Measurements from ENCODE around the gene BABAM2. TPM values are rescaled to one million over a fixed set of nuclear protein-coding genes. Genes with fewer than 3 reads are reported as not detected.

Gene BABAM2
- total and polyA plus RNA-seq, 4 donors, result 9.9 to 17.0 (median 13.9) TPM

DNA sequence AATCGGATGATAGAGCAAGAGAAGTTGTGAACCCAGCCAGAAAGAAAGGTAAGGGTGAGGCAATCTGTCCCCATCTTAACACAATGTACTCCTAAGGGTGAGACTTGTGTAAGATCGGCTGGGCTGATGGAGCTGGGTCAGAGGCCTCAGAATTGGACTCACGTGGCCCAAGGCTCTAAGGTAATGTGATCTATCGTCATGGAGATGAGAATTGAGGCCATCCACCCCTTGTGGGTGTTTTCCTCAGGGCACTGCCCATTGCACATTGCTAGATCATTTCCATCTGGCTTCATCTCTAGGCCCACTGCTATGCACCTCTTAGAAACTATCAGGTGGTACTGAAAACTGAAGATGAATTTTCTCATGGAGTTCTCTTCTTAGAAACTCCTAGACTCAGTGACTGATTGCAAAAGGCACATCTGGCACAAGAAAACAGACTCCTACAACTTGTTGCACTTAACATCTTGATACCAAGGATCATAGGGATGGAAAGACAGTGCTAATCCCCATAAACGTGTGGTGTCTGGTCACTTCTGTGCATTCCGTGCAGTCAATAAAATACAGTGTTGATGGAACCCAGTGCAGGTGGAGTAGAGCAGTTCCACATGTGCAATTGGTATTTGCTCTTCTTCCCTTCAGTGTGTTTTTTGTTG is 273.2 kb downstream of the BABAM2 start:
- TF ChIP-seq FOXA1 (IDR thresholded peaks at IDR 0.05) (no peak), EGR1 (IDR thresholded peaks at IDR 0.05; ENCODE audit: low read depth in 2 of 2) (no peak), TAF1 (conservative IDR thresholded peaks at IDR 0.05) (no peak), YY1 (IDR thresholded peaks at IDR 0.05) (no peak), HNF4G (IDR thresholded peaks at IDR 0.05) (no peak), JUND (IDR thresholded peaks at IDR 0.05) (no peak), SP1 (IDR thresholded peaks at IDR 0.05) (no peak), HNF4A (conservative IDR thresholded peaks at IDR 0.05) (no peak), GABPA (IDR thresholded peaks at IDR 0.05 in 1 of 2, conservative IDR thresholded peaks at IDR 0.05 in 1 of 2) (no peak), FOXA2 (IDR thresholded peaks at IDR 0.05) (no peak), RXRA (IDR thresholded peaks at IDR 0.05) (no peak)
- TF ChIP-seq, protein P1, sequence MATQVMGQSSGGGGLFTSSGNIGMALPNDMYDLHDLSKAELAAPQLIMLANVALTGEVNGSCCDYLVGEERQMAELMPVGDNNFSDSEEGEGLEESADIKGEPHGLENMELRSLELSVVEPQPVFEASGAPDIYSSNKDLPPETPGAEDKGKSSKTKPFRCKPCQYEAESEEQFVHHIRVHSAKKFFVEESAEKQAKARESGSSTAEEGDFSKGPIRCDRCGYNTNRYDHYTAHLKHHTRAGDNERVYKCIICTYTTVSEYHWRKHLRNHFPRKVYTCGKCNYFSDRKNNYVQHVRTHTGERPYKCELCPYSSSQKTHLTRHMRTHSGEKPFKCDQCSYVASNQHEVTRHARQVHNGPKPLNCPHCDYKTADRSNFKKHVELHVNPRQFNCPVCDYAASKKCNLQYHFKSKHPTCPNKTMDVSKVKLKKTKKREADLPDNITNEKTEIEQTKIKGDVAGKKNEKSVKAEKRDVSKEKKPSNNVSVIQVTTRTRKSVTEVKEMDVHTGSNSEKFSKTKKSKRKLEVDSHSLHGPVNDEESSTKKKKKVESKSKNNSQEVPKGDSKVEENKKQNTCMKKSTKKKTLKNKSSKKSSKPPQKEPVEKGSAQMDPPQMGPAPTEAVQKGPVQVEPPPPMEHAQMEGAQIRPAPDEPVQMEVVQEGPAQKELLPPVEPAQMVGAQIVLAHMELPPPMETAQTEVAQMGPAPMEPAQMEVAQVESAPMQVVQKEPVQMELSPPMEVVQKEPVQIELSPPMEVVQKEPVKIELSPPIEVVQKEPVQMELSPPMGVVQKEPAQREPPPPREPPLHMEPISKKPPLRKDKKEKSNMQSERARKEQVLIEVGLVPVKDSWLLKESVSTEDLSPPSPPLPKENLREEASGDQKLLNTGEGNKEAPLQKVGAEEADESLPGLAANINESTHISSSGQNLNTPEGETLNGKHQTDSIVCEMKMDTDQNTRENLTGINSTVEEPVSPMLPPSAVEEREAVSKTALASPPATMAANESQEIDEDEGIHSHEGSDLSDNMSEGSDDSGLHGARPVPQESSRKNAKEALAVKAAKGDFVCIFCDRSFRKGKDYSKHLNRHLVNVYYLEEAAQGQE (IDR thresholded peaks at IDR 0.05), result no peak
- TF ChIP-seq, protein P2, sequence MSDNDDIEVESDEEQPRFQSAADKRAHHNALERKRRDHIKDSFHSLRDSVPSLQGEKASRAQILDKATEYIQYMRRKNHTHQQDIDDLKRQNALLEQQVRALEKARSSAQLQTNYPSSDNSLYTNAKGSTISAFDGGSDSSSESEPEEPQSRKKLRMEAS (IDR thresholded peaks at IDR 0.05), result no peak
- TF ChIP-seq, protein P3, sequence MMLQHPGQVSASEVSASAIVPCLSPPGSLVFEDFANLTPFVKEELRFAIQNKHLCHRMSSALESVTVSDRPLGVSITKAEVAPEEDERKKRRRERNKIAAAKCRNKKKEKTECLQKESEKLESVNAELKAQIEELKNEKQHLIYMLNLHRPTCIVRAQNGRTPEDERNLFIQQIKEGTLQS (IDR thresholded peaks at IDR 0.05), result no peak
- TF ChIP-seq, protein P4, sequence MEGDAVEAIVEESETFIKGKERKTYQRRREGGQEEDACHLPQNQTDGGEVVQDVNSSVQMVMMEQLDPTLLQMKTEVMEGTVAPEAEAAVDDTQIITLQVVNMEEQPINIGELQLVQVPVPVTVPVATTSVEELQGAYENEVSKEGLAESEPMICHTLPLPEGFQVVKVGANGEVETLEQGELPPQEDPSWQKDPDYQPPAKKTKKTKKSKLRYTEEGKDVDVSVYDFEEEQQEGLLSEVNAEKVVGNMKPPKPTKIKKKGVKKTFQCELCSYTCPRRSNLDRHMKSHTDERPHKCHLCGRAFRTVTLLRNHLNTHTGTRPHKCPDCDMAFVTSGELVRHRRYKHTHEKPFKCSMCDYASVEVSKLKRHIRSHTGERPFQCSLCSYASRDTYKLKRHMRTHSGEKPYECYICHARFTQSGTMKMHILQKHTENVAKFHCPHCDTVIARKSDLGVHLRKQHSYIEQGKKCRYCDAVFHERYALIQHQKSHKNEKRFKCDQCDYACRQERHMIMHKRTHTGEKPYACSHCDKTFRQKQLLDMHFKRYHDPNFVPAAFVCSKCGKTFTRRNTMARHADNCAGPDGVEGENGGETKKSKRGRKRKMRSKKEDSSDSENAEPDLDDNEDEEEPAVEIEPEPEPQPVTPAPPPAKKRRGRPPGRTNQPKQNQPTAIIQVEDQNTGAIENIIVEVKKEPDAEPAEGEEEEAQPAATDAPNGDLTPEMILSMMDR (IDR thresholded peaks at IDR 0.05; ENCODE audit: low read depth, low read length, missing input control), result no peak
- Histone ChIP-seq H3K27me3 (ENCODE audit: control insufficient read depth in 4 of 4, insufficient read depth in 4 of 4, low read length in 3 of 4) (no peaks in the 10 kb centered on the region), H3K27ac (ENCODE audit: low read depth in 1 of 2, low read length in 2 of 2) (no peak overlapping the region), H3K4me3 (ENCODE audit: low read depth in 1 of 3, low read length in 3 of 3) (no peak overlapping the region), H3K4me1 (ENCODE audit: control insufficient read depth in 4 of 4, insufficient read depth in 4 of 4, low read length in 3 of 4) (peaks cover 0 to 3% (median 0%) of the 10 kb centered on the region in 4 donors), H3K9me3 (ENCODE audit: control insufficient read depth in 4 of 4, low read length in 3 of 4) (no peaks in the 10 kb centered on the region), H3K36me3 (ENCODE audit: control insufficient read depth in 4 of 4, insufficient read depth in 3 of 4, low read depth in 1 of 4, low read length in 3 of 4) (no peaks in the 10 kb centered on the region), H3K9ac (ENCODE audit: low read depth in 1 of 2, low read length in 2 of 2) (no peak overlapping the region)
- 90% methylated on average over 6 of the region's 6 CpGs for WGBS
- DNase-seq (ENCODE audit: low spot score), result no peak

DNA sequence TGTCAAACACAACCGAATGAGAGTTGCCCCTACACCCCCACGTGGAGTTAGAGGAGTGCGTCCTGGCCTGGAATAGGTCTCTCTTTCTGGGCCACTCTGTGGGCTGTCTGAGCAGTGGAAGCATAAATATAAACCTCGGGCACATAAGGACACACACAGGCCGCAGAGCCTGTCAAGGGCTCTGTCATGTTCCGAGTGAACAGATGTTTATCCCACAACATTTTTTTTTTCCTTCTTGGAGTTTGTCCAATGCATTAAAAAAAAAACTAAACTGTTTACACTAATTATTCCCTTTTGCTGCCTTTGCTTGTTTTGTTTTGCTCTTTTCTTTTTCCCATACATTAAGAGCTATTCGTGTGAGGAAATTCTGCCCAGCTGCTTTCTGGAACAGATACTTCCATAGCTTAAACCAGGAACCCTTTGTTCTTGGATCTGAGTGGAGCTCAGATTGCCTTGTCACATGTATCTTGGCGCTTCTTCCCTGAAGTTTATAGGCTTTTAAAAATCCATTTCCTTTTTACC is 273.8 kb downstream of the BABAM2 start:
- Histone ChIP-seq H3K27me3 (ENCODE audit: control insufficient read depth in 4 of 4, insufficient read depth in 4 of 4, low read length in 3 of 4) (no peaks in the 10 kb centered on the region), H3K9me3 (ENCODE audit: control insufficient read depth in 4 of 4, low read length in 3 of 4) (no peaks in the 10 kb centered on the region), H3K9ac (ENCODE audit: low read depth in 1 of 2, low read length in 2 of 2) (no peak overlapping the region), H3K36me3 (ENCODE audit: control insufficient read depth in 4 of 4, insufficient read depth in 3 of 4, low read depth in 1 of 4, low read length in 3 of 4) (no peaks in the 10 kb centered on the region), H3K27ac (ENCODE audit: low read depth in 1 of 2, low read length in 2 of 2) (no peak overlapping the region), H3K4me1 (ENCODE audit: control insufficient read depth in 4 of 4, insufficient read depth in 4 of 4, low read length in 3 of 4) (peaks cover 0 to 3% (median 0%) of the 10 kb centered on the region in 4 donors), H3K4me3 (ENCODE audit: low read depth in 1 of 3, low read length in 3 of 3) (no peak overlapping the region)
- 72% methylated on average over 8 of the region's 8 CpGs for WGBS
- TF ChIP-seq EGR1 (IDR thresholded peaks at IDR 0.05; ENCODE audit: low read depth in 2 of 2) (no peak), FOXA2 (IDR thresholded peaks at IDR 0.05) (no peak), SP1 (IDR thresholded peaks at IDR 0.05) (no peak)
- TF ChIP-seq, protein P3 (IDR thresholded peaks at IDR 0.05), result no peak
- DNase-seq (ENCODE audit: low spot score), result no peak

Data from liver (tissue), 9 donors.